Panc1 (cell line): Measurements from ENCODE around the gene GTF2I. TPM values are rescaled to one million over a fixed set of nuclear protein-coding genes. Genes with fewer than 3 reads are reported as not detected.
A peak's percentile ranks its signal among the peaks of the same experiment; 100 is the strongest.

Source experiments
- ATAC-seq: fragments of 200-7000 bp; cut with Tn5 transposase; 2 replicates; pipeline ENCODE4 v1.9.1; 2020; ENCODE audit warnings: mild to moderate bottlenecking, moderate library complexity
- Bru-seq: library from RNA; stranded (reverse); fragments of 400-500 nt; gene quantifications from one replicate; lab custom pipeline; 2021; lab: Mats Ljungman, UMichigan
- BruChase-seq, 2 experiments: library from RNA; stranded (reverse); fragments of 400-500 nt; gene quantifications; one replicate each; lab custom pipeline; 2021; lab: Mats Ljungman, UMichigan
- BruUV-seq: library from RNA; stranded (reverse); fragments of 400-500 nt; replicated peaks from 2 replicates; lab custom pipeline; 2021; lab: Mats Ljungman, UMichigan
- CTCF ChIA-PET: fragments of 300-600 bp; sonication (Branson Sonifier 250); formaldehyde crosslinking; loops from one replicate; lab custom pipeline; 2022; ENCODE audit warnings: antibody characterized with exemption; lab: Charles Lee
- POLR2A ChIA-PET: fragments of 300-600 bp; sonication (Branson Sonifier 250); formaldehyde crosslinking; loops from one replicate; lab custom pipeline; 2022; ENCODE audit warnings: antibody characterized with exemption; lab: Charles Lee
- DNase-seq: peaks from one replicate; pipeline ENCODE4 v3.0.0-alpha.2; 2010; ENCODE audit warnings: low read depth, low spot score
- H3K27ac ChIP-seq: 2 replicates; pipeline ENCODE4 v1.5.1; 2011; ENCODE audit warnings: mild to moderate bottlenecking, low read length, inconsistent platforms
- H3K27me3 ChIP-seq: fragments of 200-500 bp; sonication (Bioruptor generic); 2 replicates; pipeline ENCODE4 v1.6.0; 2014; ENCODE audit warnings: low read length, inconsistent platforms; ENCODE audit not compliant: control insufficient read depth, insufficient read depth
- H3K36me3 ChIP-seq: fragments of 200-500 bp; sonication (Bioruptor generic); 2 replicates; pipeline ENCODE4 v1.5.1; 2014; ENCODE audit warnings: inconsistent platforms, mild to moderate bottlenecking, low read length, moderate library complexity; ENCODE audit not compliant: control insufficient read depth, insufficient read depth
- H3K4me1 ChIP-seq: 2 replicates; pipeline ENCODE4 v1.5.1; 2011; ENCODE audit warnings: inconsistent platforms, mild to moderate bottlenecking, low read length, moderate library complexity; ENCODE audit not compliant: control insufficient read depth, insufficient read depth
- H3K4me3 ChIP-seq, 2 experiments: 2 replicates each; pipeline ENCODE4 v1.5.1; 2011 to 2012; ENCODE audit warnings: low read depth in 2 of 2, low read length in 2 of 2, mild to moderate bottlenecking in 2 of 2, inconsistent platforms in 1 of 2, moderate library complexity in 1 of 2
- H3K9me3 ChIP-seq: fragments of 200-500 bp; sonication (Bioruptor generic); 2 replicates; pipeline ENCODE4 v1.5.1; 2014; ENCODE audit warnings: low read depth, mild to moderate bottlenecking, inconsistent platforms, low read length, moderate library complexity; ENCODE audit not compliant: control insufficient read depth, insufficient read depth
- CTCF ChIP-seq: fragments of 450-650 bp; IDR thresholded peaks from 2 replicates; pipeline ENCODE4 v1.5.1; 2017; ENCODE audit warnings: mild to moderate bottlenecking
- POLR2AphosphoS5 ChIP-seq: IDR thresholded peaks from 2 replicates; pipeline ENCODE4 v1.6.1; 2012; ENCODE audit warnings: mild to moderate bottlenecking, low read depth, low read length, moderate library complexity
- REST ChIP-seq, 2 experiments: IDR thresholded peaks; 2 replicates each; pipeline ENCODE4 v1.6.1; 2011 to 2012; ENCODE audit warnings: low read depth in 2 of 2, control low read depth in 1 of 2, low read length in 1 of 2, mild to moderate bottlenecking in 1 of 2, moderate library complexity in 1 of 2; ENCODE audit not compliant: insufficient read depth in 1 of 2
- SIN3A ChIP-seq: IDR thresholded peaks from 2 replicates; pipeline ENCODE4 v1.6.1; 2012; ENCODE audit warnings: low read depth, mild to moderate bottlenecking, low read length, moderate library complexity, borderline replicate concordance; ENCODE audit not compliant: insufficient read depth
- TCF7L2 ChIP-seq: IDR thresholded peaks from 2 replicates; pipeline ENCODE4 v1.6.1; 2011; ENCODE audit warnings: mild to moderate bottlenecking, low read depth, low read length, inconsistent platforms
- in situ Hi-C: cut with HindIII; loops from 2 replicates; pipeline ENCODE4 v1.10.0; 2016; ENCODE audit warnings: low sequenced_read_pairs, low pct_unique_long_range_greater_than_20kb
- intact Hi-C: fragments of 100-400 bp; cut with micrococcal nuclease; formaldehyde crosslinking; loops from one replicate; pipeline ENCODE4 v1.10.0; 2022; ENCODE audit not compliant: unreplicated experiment
- long read RNA-seq: library from polyadenylated mRNA; unstranded; transcript quantifications from one replicate; pipeline ENCODE4 v2.0.0, GENCODE V29; 2021; ENCODE audit not compliant: unreplicated experiment
- polyA plus RNA-seq: library from polyadenylated mRNA; unstranded; fragments of >200 nt; gene quantifications from one replicate; pipeline ENCODE4 v1.2.1, GENCODE V29; 2012; ENCODE audit warnings: missing spikeins; ENCODE audit not compliant: insufficient read length
- total RNA-seq: library from RNA; stranded (reverse); gene quantifications from one replicate; pipeline ENCODE4 v1.2.1, GENCODE V29; 2021; ENCODE audit not compliant: unreplicated experiment

Gene GTF2I
- 305 TPM for total RNA-seq
- 194 TPM for polyA plus RNA-seq
- percentile 95 among the genes with signal in this experiment for Bru-seq, nascent RNA
- percentile 88 among the genes with signal in this experiment for BruChase-seq, experiment 1, labeled RNA remaining after a 2-hour chase
- percentile 93 among the genes with signal in this experiment for BruChase-seq, experiment 2, labeled RNA remaining after a 6-hour chase
- long read RNA-seq, full-length matches to known transcripts = 88 of 388 reads
- long read RNA-seq, partial matches to known transcripts = 229 of 388 reads
- long read RNA-seq, other reads (novel, unspliced or antisense) = 71 of 388 reads

- ATAC-seq (peak; percentile 36), DNase-seq (no peak)
- TF ChIP-seq CTCF (no peak), REST (IDR thresholded peaks at IDR 0.05; ENCODE audit: insufficient read depth in 1 of 2, low read depth in 2 of 2, low read length in 1 of 2) (no peak), SIN3A (0 out of 2 replicates have a peak, but pooled peaks have one; percentile 22)
- peaks cover 42% of the 10 kb centered on the region for H3K4me1 ChIP-seq
- H3K27ac ChIP-seq = peak within 1 kb of the TSS; percentile 99
- POLR2A ChIA-PET = interaction anchor here (0.5 to 0.6 kb wide), 3 partner anchors 9 to 29 kb away, joined by 3 to 6 read pairs (median 3); no protein-coding TSS in a partner anchor
- in situ Hi-C loops = no loop called here
- no peaks in the 10 kb centered on the region for H3K27me3 ChIP-seq
- no peaks in the 10 kb centered on the region for H3K36me3 ChIP-seq
- H3K9me3 ChIP-seq = no peaks in the 10 kb centered on the region
- intact Hi-C loops = no loop called here
- peak within 1 kb of the TSS; percentile 72 to 93 for H3K4me3 ChIP-seq
- TSS peak; percentile 73 for BruUV-seq
- CTCF ChIA-PET = no interaction called here
These were observed at the start of gene GTF2I for GRCh38 chr7:74657692-74658177. Gene GTF2I (plus strand): TSS chr7:74657718. CDS start chr7:74689129, 31,411 bp downstream.

GRCh38 chr7:74612015-74612829, 45.3 kb upstream of the GTF2I start:
- in situ Hi-C loops = no loop called here
- CTCF ChIA-PET = interaction anchor here (0.6 to 0.8 kb wide), 2 partner anchors 22 to 397 kb away, joined by 3 read pairs; no protein-coding TSS in a partner anchor
- H3K4me1 ChIP-seq = peaks cover 16% of the 10 kb centered on the region
- peak overlapping the region; percentile 64 for H3K27ac ChIP-seq
- H3K27me3 ChIP-seq = no peaks in the 10 kb centered on the region
- ATAC-seq (peak; percentile 57), DNase-seq (no peak)
- POLR2A ChIA-PET = interaction anchor here (0.5 to 0.6 kb wide), 2 partner anchors 10 to 297 kb away, joined by 6 read pairs; no protein-coding TSS in a partner anchor
- no TSS peak for BruUV-seq
- no peaks in the 10 kb centered on the region for H3K36me3 ChIP-seq
- intact Hi-C loops = no loop called here
- no peak overlapping the region for H3K4me3 ChIP-seq
- TF ChIP-seq CTCF (no peak), TCF7L2 (no peak), SIN3A (no peak), POLR2AphosphoS5 (no peak), REST (IDR thresholded peaks at IDR 0.05; ENCODE audit: insufficient read depth in 1 of 2, low read depth in 2 of 2, low read length in 1 of 2) (no peak)
- no peaks in the 10 kb centered on the region for H3K9me3 ChIP-seq
